ENCODE results near the gene ASB17. TPM values are rescaled to one million over a fixed set of nuclear protein-coding genes. Genes with fewer than 3 reads are reported as not detected.

The ASB17 gene, protein sequence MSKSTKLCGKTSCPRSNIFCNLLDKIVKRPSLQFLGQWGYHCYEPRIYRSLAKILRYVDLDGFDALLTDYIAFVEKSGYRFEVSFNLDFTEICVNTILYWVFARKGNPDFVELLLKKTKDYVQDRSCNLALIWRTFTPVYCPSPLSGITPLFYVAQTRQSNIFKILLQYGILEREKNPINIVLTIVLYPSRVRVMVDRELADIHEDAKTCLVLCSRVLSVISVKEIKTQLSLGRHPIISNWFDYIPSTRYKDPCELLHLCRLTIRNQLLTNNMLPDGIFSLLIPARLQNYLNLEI
- total RNA-seq = not detected

GRCh38 chr1:75932304-75932703 is at the start of gene ASB17:
ASB17 (minus strand) TSS chr1:75932404; CDS start chr1:75932291, 113 bp downstream.
- no peaks in the 10 kb centered on the region for H3K9me3 ChIP-seq
- no peaks in the 10 kb centered on the region for H3K4me1 ChIP-seq
- no peak for TF ChIP-seq EP300 (IDR thresholded peaks at IDR 0.05)
- no peaks in the 10 kb centered on the region for H3K27me3 ChIP-seq
- intact Hi-C loops (cut with DNase I) = no loop called here
- no peak for DNase-seq (ENCODE audit: extremely low spot score)
- H3K4me3 ChIP-seq = no peak within 1 kb of the TSS
- H3K36me3 ChIP-seq = no peaks in the 10 kb centered on the region
- 84% methylated on average over 1 of the region's 1 CpG for WGBS
- no peak within 1 kb of the TSS for H3K27ac ChIP-seq (replicated peaks in 1 of 4)

DNA sequence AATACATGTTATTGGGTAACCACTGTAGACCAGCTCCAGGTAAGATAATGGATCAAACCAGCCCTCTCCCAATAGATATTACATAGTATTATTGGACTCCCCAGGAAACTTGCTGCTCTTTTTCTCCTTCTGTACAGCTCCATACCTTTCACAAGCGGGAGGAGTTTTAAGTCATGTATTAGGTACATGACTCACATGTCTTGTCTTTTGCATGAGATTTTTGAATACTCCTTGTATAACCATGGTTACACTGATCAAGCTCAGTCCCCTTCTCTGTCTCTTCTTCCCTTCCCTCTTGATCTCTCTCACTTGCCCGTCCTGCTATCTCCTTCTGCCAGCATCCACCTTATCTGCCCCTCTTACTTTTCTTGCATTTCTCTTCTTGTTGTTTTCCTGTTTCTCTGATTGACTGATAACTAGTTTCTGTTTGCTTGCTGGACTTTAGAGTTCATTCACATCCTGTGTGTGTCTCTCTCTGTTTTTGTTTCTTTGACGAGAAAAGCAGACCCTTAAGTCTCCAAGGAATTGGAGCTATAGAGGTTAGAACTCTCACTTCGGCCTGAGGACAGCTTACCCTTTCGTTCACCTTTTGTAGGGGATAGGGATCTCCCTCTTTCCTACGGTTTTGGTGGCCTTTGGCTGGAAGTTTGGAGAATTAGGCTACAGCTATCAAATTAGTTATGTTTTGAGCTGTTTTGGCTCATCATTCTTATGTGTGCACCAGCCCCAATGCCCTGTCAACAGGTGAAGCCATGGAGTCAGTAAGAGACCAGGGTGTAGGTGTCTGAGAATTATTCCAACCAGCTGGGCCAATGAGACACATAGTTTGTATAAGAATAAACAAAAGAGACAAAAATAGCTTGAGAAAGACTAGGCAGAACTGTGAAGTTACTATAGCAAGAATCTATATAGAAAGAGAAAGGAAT is 49.0 kb upstream of the ASB17 start:
- 72% methylated on average over 6 of the region's 6 CpGs for WGBS
- TF ChIP-seq EP300 (IDR thresholded peaks at IDR 0.05) (no peak), POLR2A (IDR thresholded peaks at IDR 0.05; ENCODE audit: low read depth) (no peak), POLR2AphosphoS5 (IDR thresholded peaks at IDR 0.05) (no peak)
- TF ChIP-seq, protein P1, sequence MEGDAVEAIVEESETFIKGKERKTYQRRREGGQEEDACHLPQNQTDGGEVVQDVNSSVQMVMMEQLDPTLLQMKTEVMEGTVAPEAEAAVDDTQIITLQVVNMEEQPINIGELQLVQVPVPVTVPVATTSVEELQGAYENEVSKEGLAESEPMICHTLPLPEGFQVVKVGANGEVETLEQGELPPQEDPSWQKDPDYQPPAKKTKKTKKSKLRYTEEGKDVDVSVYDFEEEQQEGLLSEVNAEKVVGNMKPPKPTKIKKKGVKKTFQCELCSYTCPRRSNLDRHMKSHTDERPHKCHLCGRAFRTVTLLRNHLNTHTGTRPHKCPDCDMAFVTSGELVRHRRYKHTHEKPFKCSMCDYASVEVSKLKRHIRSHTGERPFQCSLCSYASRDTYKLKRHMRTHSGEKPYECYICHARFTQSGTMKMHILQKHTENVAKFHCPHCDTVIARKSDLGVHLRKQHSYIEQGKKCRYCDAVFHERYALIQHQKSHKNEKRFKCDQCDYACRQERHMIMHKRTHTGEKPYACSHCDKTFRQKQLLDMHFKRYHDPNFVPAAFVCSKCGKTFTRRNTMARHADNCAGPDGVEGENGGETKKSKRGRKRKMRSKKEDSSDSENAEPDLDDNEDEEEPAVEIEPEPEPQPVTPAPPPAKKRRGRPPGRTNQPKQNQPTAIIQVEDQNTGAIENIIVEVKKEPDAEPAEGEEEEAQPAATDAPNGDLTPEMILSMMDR (IDR thresholded peaks at IDR 0.05) = no peak
- no peak for DNase-seq (ENCODE audit: extremely low spot score)
- no peaks in the 10 kb centered on the region for H3K27me3 ChIP-seq
- H3K27ac ChIP-seq (replicated peaks in 1 of 4) = no peak overlapping the region
- peaks cover 0 to 9% (median 2%) of the 10 kb centered on the region in 4 donors for H3K9me3 ChIP-seq
- no peaks in the 10 kb centered on the region for H3K36me3 ChIP-seq
- no peaks in the 10 kb centered on the region for H3K4me1 ChIP-seq
- H3K4me3 ChIP-seq = no peak overlapping the region
- intact Hi-C loops (cut with DNase I) = no loop called here

GRCh38 chr1:75970631-75971030 is 38.4 kb upstream of the ASB17 start:
- no peaks in the 10 kb centered on the region for H3K27me3 ChIP-seq
- H3K9me3 ChIP-seq = no peaks in the 10 kb centered on the region
- no peak overlapping the region for H3K27ac ChIP-seq (replicated peaks in 1 of 4)
- no peaks in the 10 kb centered on the region for H3K4me1 ChIP-seq
- intact Hi-C loops (cut with DNase I) = no loop called here
- TF ChIP-seq POLR2AphosphoS5 (IDR thresholded peaks at IDR 0.05) (no peak), EP300 (IDR thresholded peaks at IDR 0.05) (no peak), POLR2A (IDR thresholded peaks at IDR 0.05; ENCODE audit: low read depth) (no peak)
- TF ChIP-seq, protein P1 (IDR thresholded peaks at IDR 0.05) = no peak
- H3K4me3 ChIP-seq = no peak overlapping the region
- no peak for DNase-seq (ENCODE audit: extremely low spot score)
- H3K36me3 ChIP-seq = no peaks in the 10 kb centered on the region

- Histone ChIP-seq H3K4me1 (no peaks in the 10 kb centered on the region), H3K36me3 (no peaks in the 10 kb centered on the region), H3K27ac (replicated peaks in 1 of 4) (no peak overlapping the region), H3K27me3 (no peaks in the 10 kb centered on the region), H3K4me3 (no peak overlapping the region), H3K9me3 (no peaks in the 10 kb centered on the region)
- DNase-seq (ENCODE audit: extremely low spot score) = no peak
- 82% methylated on average over 3 of the region's 3 CpGs for WGBS
- intact Hi-C loops (cut with DNase I) = no loop called here
- TF ChIP-seq EP300 (IDR thresholded peaks at IDR 0.05) = no peak
- TF ChIP-seq POLR2A (IDR thresholded peaks at IDR 0.05; ENCODE audit: low read depth) = no peak
- TF ChIP-seq POLR2AphosphoS5 (IDR thresholded peaks at IDR 0.05) = no peak
- TF ChIP-seq, protein P1 (IDR thresholded peaks at IDR 0.05) = no peak
Observed at GRCh38 chr1:75969550-75969949, 37.3 kb upstream of the ASB17 start.

- H3K27me3 ChIP-seq = no peaks in the 10 kb centered on the region
- H3K4me1 ChIP-seq = no peaks in the 10 kb centered on the region
- no peak overlapping the region for H3K27ac ChIP-seq (replicated peaks in 1 of 4)
- no peaks in the 10 kb centered on the region for H3K9me3 ChIP-seq
- intact Hi-C loops (cut with DNase I) = no loop called here
- no peak overlapping the region for H3K4me3 ChIP-seq
- no peaks in the 10 kb centered on the region for H3K36me3 ChIP-seq
- WGBS = 59% methylated on average over 1 of the region's 1 CpG
- no peak for TF ChIP-seq POLR2AphosphoS5 (IDR thresholded peaks at IDR 0.05)
- no peak for TF ChIP-seq EP300 (IDR thresholded peaks at IDR 0.05)
- TF ChIP-seq POLR2A (IDR thresholded peaks at IDR 0.05; ENCODE audit: low read depth) = no peak
- TF ChIP-seq, protein P1 (IDR thresholded peaks at IDR 0.05) = no peak
- DNase-seq (ENCODE audit: extremely low spot score) = no peak
Observed at GRCh38 chr1:75967719-75968118, 35.5 kb upstream of the ASB17 start.
